ENCODE data around the gene EDN1. TPM values are rescaled to one million over a fixed set of nuclear protein-coding genes. Genes with fewer than 3 reads are reported as not detected.
A peak's percentile ranks its signal among the peaks of the same experiment; 100 is the strongest.

EDN1 gene
- total RNA-seq, 1 donor from 2014 or later, result 18.8 TPM

DNA sequence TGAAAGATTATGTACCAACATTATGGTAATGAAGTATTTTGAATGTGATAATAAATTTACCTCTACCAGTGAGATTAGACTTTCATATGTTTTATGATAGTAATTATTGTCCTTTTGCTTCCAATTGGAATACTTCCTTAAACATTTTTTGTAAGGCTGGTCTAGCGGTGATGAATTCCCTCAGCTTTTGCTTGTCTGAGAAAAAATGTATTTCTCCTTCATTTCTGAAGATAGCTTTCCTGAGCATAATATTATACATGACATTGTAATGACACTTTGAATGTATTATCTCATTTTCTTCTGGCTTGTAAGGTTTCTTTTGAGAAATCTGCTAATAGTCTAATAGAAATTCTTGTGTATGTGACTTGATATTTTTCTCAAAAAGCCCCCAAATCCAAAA is 18.6 kb upstream of the EDN1 start:
- Histone ChIP-seq H3K27ac (no peak overlapping the region), H3K27me3 (no peaks in the 10 kb centered on the region), H3K9me3 (peaks cover 8% of the 10 kb centered on the region), H3K4me1 (no peaks in the 10 kb centered on the region), H3K36me3 (no peaks in the 10 kb centered on the region), H3K4me3 (no peak overlapping the region)
- ATAC-seq, result no peak
- DNase-seq, result no peak
- TF ChIP-seq, protein P1, sequence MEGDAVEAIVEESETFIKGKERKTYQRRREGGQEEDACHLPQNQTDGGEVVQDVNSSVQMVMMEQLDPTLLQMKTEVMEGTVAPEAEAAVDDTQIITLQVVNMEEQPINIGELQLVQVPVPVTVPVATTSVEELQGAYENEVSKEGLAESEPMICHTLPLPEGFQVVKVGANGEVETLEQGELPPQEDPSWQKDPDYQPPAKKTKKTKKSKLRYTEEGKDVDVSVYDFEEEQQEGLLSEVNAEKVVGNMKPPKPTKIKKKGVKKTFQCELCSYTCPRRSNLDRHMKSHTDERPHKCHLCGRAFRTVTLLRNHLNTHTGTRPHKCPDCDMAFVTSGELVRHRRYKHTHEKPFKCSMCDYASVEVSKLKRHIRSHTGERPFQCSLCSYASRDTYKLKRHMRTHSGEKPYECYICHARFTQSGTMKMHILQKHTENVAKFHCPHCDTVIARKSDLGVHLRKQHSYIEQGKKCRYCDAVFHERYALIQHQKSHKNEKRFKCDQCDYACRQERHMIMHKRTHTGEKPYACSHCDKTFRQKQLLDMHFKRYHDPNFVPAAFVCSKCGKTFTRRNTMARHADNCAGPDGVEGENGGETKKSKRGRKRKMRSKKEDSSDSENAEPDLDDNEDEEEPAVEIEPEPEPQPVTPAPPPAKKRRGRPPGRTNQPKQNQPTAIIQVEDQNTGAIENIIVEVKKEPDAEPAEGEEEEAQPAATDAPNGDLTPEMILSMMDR (IDR thresholded peaks at IDR 0.05), result no peak
- intact Hi-C loops (cut with DNase I), result no loop called here

DNA sequence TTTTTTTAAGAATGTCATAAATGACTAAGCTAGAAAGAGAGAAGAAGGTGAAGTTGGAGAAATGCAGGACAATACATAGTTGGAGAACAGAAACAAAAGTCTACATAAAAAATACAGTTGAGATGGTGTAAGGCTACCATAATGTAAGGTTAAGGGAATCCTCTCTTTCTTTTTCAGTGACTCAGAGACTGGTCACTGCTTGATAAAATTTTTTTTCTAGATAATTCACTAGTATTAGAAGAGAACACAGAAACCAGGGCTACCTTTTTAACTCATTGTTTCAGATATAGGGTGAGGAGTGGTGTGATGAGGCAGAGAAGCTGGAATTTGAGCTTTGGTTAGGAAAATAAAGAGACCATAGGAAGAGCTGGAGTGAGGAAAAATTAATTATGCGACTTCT is 18.2 kb upstream of the EDN1 start:
- H3K4me3 ChIP-seq, result no peak overlapping the region
- H3K36me3 ChIP-seq, result no peaks in the 10 kb centered on the region
- DNase-seq (no peak), ATAC-seq (no peak)
- no peak overlapping the region for H3K27ac ChIP-seq
- no peaks in the 10 kb centered on the region for H3K4me1 ChIP-seq
- intact Hi-C loops (cut with DNase I), result no loop called here
- TF ChIP-seq, protein P1 (IDR thresholded peaks at IDR 0.05), result no peak
- no peaks in the 10 kb centered on the region for H3K27me3 ChIP-seq
- peaks cover 8% of the 10 kb centered on the region for H3K9me3 ChIP-seq

DNA sequence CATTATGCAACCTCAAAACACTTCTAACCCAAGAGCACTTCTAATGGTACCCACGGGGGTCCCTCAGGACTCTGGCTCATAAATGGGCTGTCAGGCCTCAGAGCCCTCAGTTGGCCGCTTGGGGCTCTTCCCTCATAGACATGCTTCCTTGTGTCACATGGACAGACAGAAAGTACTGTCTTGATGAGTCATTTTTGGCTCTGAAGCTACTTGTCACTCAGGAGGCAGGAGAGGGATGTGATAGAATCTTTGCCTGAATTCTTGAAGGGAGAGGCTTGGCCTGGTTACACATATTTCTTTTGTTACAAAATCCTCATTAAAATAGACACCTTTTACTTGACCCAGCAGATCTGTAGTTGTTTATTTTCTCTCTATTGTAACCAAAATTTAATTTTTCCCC is 15.1 kb upstream of the EDN1 start:
- Histone ChIP-seq H3K36me3 (no peaks in the 10 kb centered on the region), H3K27ac (no peak overlapping the region), H3K4me1 (no peaks in the 10 kb centered on the region), H3K4me3 (no peak overlapping the region), H3K9me3 (peaks cover 8% of the 10 kb centered on the region), H3K27me3 (no peaks in the 10 kb centered on the region)
- TF ChIP-seq, protein P1 (IDR thresholded peaks at IDR 0.05), result no peak
- DNase-seq (no peak), ATAC-seq (peak; percentile 53)
- intact Hi-C loops (cut with DNase I), result no loop called here

DNA sequence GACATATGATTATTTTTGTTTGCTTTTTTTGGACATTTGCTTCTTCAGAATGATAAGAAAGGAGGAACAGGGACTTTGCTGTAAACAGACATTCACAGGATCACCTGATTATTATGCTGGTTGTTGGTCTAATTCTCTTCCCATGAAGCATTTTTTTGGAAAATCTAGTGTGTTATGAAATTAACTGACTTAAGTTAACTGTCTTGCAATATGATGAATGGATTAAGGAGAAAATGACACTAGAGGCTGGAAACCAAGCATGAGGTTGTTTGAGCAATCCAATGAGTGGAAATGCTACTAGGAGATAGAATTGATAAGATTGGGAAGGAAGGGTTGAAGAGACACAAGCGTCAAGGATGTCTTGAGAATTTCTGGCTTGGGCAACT is 13.2 kb upstream of the EDN1 start:
- intact Hi-C loops (cut with DNase I), result no loop called here
- Histone ChIP-seq H3K9me3 (peaks cover under 1% of the 10 kb centered on the region), H3K4me1 (no peaks in the 10 kb centered on the region), H3K36me3 (no peaks in the 10 kb centered on the region), H3K4me3 (no peak overlapping the region), H3K27ac (no peak overlapping the region), H3K27me3 (no peaks in the 10 kb centered on the region)
- TF ChIP-seq, protein P1 (IDR thresholded peaks at IDR 0.05), result no peak
- no peak for ATAC-seq
- DNase-seq, result no peak

DNA sequence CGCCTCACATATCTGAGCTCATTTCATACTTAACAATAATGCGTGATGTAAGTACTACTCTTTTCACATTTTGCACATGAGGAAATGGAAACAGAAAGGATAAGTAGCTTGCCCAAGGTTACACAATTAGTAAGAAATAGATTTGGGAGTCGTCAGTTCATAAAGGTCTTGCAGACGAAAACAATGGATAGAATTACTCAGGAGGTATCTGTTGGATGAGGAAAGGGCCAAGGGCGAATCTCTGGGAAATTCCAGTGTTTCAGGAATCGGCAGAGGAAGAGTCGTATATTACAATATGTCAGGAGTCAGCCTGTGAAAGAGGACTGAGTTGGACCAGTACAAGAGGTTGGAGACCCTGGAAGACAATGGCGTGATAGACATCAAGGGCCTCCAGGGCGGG is 12.8 kb upstream of the EDN1 start:
- Histone ChIP-seq H3K27ac (no peak overlapping the region), H3K9me3 (no peaks in the 10 kb centered on the region), H3K36me3 (no peaks in the 10 kb centered on the region), H3K4me3 (no peak overlapping the region), H3K27me3 (no peaks in the 10 kb centered on the region), H3K4me1 (no peaks in the 10 kb centered on the region)
- TF ChIP-seq, protein P1 (IDR thresholded peaks at IDR 0.05), result no peak
- intact Hi-C loops (cut with DNase I), result no loop called here
- no peak for DNase-seq
- no peak for ATAC-seq

DNA sequence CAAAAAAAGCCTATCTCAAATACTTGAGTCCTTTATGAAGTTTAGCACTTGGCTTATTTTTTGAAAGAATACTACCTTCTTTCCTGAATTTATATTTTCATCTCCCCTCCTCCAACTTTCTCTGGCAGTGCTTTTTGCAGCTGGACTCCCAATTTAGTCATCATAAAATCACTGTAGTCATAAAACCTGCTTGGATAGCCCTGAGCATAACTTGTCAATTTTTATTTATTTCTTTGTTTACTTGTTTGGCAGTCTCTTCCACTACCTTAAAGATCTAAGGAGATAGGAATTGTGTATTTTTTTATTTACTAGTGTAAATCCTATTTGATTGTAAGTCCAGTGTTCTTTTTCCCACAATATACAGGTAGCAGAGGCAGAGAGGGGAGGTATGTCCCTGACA is 11.2 kb upstream of the EDN1 start:
- no peak for ATAC-seq
- Histone ChIP-seq H3K27me3 (no peaks in the 10 kb centered on the region), H3K4me3 (no peak overlapping the region), H3K9me3 (no peaks in the 10 kb centered on the region), H3K27ac (no peak overlapping the region), H3K36me3 (no peaks in the 10 kb centered on the region), H3K4me1 (no peaks in the 10 kb centered on the region)
- no peak for DNase-seq
- intact Hi-C loops (cut with DNase I), result no loop called here
- TF ChIP-seq, protein P1 (IDR thresholded peaks at IDR 0.05), result no peak
